ENCODE results near the gene GOLGA3. TPM values are rescaled to one million over a fixed set of nuclear protein-coding genes. Genes with fewer than 3 reads are reported as not detected.

The GOLGA3 gene
- total RNA-seq, 3 donors from 2014 or later, result 51.7 to 76.7 (median 58.5) TPM

- H3K4me3 ChIP-seq, result no peak overlapping the region
- no peak for TF ChIP-seq POLR2AphosphoS5 (IDR thresholded peaks at IDR 0.05)
- TF ChIP-seq, protein P1, sequence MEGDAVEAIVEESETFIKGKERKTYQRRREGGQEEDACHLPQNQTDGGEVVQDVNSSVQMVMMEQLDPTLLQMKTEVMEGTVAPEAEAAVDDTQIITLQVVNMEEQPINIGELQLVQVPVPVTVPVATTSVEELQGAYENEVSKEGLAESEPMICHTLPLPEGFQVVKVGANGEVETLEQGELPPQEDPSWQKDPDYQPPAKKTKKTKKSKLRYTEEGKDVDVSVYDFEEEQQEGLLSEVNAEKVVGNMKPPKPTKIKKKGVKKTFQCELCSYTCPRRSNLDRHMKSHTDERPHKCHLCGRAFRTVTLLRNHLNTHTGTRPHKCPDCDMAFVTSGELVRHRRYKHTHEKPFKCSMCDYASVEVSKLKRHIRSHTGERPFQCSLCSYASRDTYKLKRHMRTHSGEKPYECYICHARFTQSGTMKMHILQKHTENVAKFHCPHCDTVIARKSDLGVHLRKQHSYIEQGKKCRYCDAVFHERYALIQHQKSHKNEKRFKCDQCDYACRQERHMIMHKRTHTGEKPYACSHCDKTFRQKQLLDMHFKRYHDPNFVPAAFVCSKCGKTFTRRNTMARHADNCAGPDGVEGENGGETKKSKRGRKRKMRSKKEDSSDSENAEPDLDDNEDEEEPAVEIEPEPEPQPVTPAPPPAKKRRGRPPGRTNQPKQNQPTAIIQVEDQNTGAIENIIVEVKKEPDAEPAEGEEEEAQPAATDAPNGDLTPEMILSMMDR (IDR thresholded peaks at IDR 0.05), result no peak
- no peak for TF ChIP-seq POLR2A (IDR thresholded peaks at IDR 0.05)
- H3K9me3 ChIP-seq, result no peaks in the 10 kb centered on the region
- H3K27me3 ChIP-seq, result no peaks in the 10 kb centered on the region
- H3K36me3 ChIP-seq, result no peaks in the 10 kb centered on the region
- intact Hi-C loops (cut with DNase I; ENCODE audit: low total_unique reads), result no loop called here
- H3K27ac ChIP-seq, result no peak overlapping the region
- DNase-seq (ENCODE audit: low spot score in 2 of 2), result no peak
- no peaks in the 10 kb centered on the region for H3K4me1 ChIP-seq
Measured at GRCh38 chr12:132723015-132723763, 105.5 kb downstream of the GOLGA3 start.

- intact Hi-C loops (cut with DNase I; ENCODE audit: low total_unique reads), result no loop called here
- Histone ChIP-seq H3K4me1 (no peaks in the 10 kb centered on the region), H3K27me3 (no peaks in the 10 kb centered on the region), H3K36me3 (no peaks in the 10 kb centered on the region), H3K9me3 (no peaks in the 10 kb centered on the region), H3K27ac (no peak overlapping the region), H3K4me3 (no peak overlapping the region)
- TF ChIP-seq, protein P1 (IDR thresholded peaks at IDR 0.05), result no peak
- TF ChIP-seq POLR2A (IDR thresholded peaks at IDR 0.05) (no peak), POLR2AphosphoS5 (IDR thresholded peaks at IDR 0.05) (no peak)
- DNase-seq (ENCODE audit: low spot score in 2 of 2), result no peak
Measured at GRCh38 chr12:132720606-132721345, 107.9 kb downstream of the GOLGA3 start.

GRCh38 chr12:132719954-132720324 lies 108.7 kb downstream of the GOLGA3 start:
- H3K4me3 ChIP-seq, result no peak overlapping the region
- TF ChIP-seq, protein P1 (IDR thresholded peaks at IDR 0.05), result no peak
- no peak for TF ChIP-seq POLR2AphosphoS5 (IDR thresholded peaks at IDR 0.05)
- TF ChIP-seq POLR2A (IDR thresholded peaks at IDR 0.05), result no peak
- no peaks in the 10 kb centered on the region for H3K4me1 ChIP-seq
- H3K27me3 ChIP-seq, result no peaks in the 10 kb centered on the region
- no peak overlapping the region for H3K27ac ChIP-seq
- H3K36me3 ChIP-seq, result no peaks in the 10 kb centered on the region
- intact Hi-C loops (cut with DNase I; ENCODE audit: low total_unique reads), result no loop called here
- H3K9me3 ChIP-seq, result no peaks in the 10 kb centered on the region
- no peak for DNase-seq (ENCODE audit: low spot score in 2 of 2)

DNA sequence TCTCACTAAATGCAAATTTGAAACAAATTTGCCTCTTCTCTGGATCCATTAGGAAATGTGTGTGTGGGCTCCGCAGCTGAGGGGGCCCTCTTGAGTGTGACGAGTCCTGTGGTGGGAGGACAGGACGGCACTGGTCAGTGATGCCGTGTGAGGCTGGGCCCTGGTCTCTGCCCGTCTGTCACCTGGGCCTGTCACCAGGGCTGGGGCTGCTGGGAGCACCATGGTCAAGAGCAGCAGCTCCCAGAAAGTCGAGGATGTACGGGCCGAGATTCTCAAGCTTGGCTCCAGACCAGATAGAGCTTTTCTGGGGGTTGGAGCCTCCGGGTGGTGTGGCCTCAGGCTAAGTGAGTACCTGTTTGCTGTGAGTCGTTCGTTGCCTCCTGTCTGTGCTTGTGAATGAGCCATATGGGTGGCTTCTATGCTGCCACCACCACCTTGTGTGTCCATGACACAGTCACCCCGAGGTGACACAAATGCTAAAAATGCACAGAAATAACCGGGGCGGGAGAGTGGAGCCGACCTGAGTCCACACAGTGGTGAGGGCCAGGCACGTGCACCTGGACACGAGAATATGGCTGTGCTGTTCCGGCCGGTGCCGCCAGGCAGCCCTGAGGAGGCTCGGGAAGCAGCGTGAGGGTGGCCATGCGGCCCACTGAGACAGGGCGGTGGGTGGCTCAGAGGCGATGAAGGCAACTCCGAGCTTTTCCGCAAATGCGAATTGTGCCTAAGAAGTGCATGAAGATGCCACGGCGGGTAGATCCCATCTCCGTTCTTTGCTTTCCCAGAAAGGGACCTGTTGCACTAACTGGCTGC lies 109.3 kb downstream of the GOLGA3 start:
- H3K9me3 ChIP-seq, result no peaks in the 10 kb centered on the region
- intact Hi-C loops (cut with DNase I; ENCODE audit: low total_unique reads), result no loop called here
- no peaks in the 10 kb centered on the region for H3K36me3 ChIP-seq
- TF ChIP-seq POLR2AphosphoS5 (IDR thresholded peaks at IDR 0.05), result no peak
- no peak for DNase-seq (ENCODE audit: low spot score in 2 of 2)
- no peaks in the 10 kb centered on the region for H3K4me1 ChIP-seq
- H3K27ac ChIP-seq, result no peak overlapping the region
- H3K27me3 ChIP-seq, result no peaks in the 10 kb centered on the region
- no peak overlapping the region for H3K4me3 ChIP-seq

Other genes starting within 250 kb of the GOLGA3 start
- under 1 TPM in 1 of 3 donors, not detected in 2; 0.59 TPM for gene LRCOL1, start 218.3 kb downstream of the GOLGA3 start, total RNA-seq
- under 1 TPM in 2 of 3 donors, not detected in 1; 0.29 to 0.48 TPM for gene P2RX2, start 210.1 kb downstream of the GOLGA3 start, total RNA-seq
- gene POLE, start 141.5 kb downstream of the GOLGA3 start, total RNA-seq, result 10 to 100 TPM; 36.5 to 51.5 (median 43.5) TPM
- 10 to 100 TPM; 29.0 to 50.9 (median 31.8) TPM for gene PXMP2, start 141.3 kb downstream of the GOLGA3 start, total RNA-seq
- gene PGAM5, start 118.0 kb downstream of the GOLGA3 start, total RNA-seq, result 10 to 100 TPM; 20.2 to 38.0 (median 22.8) TPM
- gene ANKLE2, start 67.0 kb downstream of the GOLGA3 start, total RNA-seq, result 10 to 100 TPM; 64.2 to 75.4 (median 73.5) TPM
- gene CHFR, start 58.7 kb upstream of the GOLGA3 start, total RNA-seq, result 10 to 100 TPM; 22.4 to 36.1 (median 26.5) TPM
- gene ZNF605, start 127.4 kb upstream of the GOLGA3 start, total RNA-seq, result 10 to 100 TPM in 2 of 3 donors, 1 to 10 TPM in 1; 8.3 to 17.9 (median 16.1) TPM
- gene ZNF26, start 157.5 kb upstream of the GOLGA3 start, total RNA-seq, result 10 to 100 TPM; 12.0 to 19.6 (median 19.0) TPM
- 10 to 100 TPM; 25.0 to 61.0 (median 29.2) TPM for gene ZNF84, start 208.6 kb upstream of the GOLGA3 start, total RNA-seq